ENCODE results near the gene RPA1.
A peak's percentile ranks its signal among the peaks of the same experiment; 100 is the strongest.
"Not testable (repeated sequence)": the region's sequence is repeated elsewhere in the genome, so short reads cannot be mapped to it uniquely, and the experiment has no call there.

RPA1 gene

DNA sequence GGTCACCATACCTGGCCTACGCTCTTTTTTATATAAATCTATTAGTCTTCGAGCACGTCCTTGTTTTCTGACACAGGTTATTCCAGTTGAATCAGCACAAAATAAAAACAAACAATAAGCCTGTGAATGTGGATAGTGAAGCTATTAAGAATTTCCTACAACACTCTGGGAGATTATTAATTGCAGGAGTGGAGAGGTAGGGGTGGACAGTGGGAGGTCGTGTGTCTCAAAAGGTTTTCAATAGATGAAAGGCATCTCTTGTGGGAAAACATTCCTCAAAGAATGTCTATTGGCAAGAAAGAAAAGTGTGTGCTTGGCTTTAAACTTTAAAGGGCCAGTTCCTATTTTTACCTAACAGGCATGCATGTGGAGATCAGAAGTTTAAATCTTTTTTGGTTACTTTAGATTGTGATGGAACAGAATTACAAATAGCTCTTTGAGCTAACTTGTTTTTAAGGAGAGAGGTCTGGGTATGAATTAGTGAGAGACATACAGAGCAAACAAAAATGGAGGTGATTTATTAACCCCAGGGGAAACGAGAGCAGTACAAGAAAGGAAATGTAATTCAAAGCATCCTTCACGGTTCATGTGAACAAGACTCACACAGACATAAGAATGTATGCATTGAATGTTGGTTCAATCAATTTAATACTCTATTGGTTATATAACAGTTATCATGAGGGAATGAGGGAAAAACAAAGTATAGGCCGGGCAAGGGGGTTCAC lies 9.1 kb upstream of the RPA1 start:
- no peak for DNase-seq

DNA sequence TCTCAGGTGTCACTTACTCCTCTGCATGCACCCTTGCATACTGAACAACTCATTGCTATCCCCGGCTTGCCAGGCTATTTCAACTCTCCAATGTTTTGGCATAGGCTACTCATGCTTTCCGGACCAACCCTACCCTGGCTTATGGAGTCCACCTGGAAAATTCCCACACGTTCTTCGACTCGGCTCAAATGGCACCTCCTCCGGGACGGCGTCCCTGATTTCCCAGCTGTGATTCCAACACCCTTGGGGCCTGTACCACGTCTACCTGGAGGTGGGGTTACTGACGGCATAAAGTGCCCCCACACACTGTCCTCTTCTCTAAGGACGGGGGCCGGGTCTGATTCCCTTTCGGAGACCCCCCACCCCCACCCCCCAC lies 601 bp upstream of the RPA1 start:
- peak; percentile 43 for DNase-seq

DNA sequence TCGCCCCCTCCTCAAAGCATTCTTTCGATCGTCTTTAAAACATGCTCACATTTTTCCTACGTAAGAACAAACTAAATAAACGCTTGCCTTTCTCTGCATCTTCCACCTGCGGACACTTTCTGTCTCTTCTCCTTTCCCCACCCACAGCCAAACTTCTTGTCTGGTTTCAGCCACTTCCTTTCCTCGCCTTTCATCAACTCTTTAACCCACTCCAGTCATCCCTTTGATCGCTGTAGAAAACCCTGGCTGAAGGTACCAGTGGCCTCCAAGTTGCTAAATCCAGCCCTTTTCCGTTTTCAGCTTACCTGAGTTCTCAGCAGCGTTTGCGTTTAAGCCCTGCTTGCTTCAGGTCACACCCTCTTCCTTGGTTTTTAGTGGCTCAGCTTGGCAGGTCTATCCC lies 483 bp downstream of the RPA1 start:
- DNase-seq: peak; percentile 34

DNA sequence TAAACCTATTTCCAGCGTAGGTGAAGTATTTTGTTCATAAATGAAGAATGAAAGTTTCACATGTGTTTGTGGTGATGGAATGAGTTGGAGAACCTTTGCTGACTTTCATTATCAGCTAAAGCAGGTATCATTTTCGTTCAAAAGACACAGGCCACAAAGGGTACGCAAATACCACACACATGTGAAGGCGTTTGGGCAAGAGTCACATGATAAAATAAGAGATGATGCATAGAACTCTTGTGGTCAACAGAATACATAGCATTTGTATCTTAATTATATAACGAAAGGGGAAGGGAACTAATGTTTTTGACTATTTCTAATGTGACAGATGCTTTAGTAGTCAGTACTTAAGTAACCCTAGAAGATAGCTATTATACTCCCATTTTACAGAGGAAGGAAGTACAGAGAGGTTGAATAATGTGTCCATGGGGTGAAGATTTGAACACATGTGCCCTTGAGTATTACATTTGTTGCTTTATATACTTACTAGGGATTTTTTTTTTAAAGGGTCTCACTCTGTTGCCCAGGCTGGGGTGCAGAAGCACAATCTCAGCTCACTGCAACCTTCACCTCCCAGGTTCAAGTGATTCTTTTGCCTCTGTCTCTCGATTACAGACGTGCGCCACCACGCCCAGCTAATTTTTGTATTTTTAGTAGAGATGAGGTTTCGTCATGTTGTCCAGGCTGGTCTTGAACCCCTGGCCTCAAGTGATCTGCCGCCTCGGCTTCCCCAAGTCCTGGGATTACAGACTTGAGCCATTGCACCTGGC lies 4.8 kb downstream of the RPA1 start:
- DNase-seq: peak; percentile 40

DNA sequence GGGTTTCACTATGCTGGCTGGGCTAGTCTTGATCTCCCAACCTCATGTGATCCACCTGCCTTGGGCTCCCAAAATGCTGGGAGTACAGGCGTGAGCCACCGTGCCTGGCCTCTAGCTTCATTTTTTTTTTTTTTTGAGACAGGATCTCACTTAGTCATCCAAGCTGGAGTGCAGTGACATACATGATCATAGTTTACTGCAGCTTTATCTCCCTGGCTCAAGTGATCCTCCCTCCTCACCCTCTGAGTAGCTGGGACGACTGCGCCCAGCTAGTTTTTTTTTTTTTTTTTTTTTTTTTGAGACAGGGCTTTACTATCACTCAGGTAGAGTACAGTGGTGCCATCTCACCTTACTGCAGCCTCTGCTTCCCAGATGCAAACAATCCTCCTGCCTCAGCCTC lies 9.7 kb downstream of the RPA1 start:
- no peak for DNase-seq

GRCh38 chr17:1843947-1844346 lies 14.1 kb downstream of the RPA1 start:
- DNase-seq: no peak

DNA sequence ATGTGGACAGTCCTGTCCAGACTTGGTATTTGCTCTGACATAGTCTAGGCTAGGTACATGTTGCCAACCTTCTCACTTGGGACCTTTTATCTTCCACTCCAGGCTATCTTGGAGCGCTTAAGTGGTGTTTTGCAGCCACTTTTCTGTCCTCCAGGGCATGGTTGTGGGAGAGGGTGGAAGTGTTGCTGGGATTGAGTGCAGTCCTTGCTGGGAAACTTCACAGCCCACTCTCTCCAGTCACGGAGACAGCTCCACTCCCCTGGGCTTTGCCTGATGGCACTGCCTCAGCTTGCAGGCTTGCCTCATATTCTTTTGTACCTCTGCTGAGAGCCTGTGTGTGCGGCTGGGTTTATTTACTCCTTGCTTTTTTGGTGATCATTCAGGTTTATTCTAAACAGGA lies 17.4 kb downstream of the RPA1 start:
- DNase-seq: no peak

GRCh38 chr17:1852327-1852726 lies 22.5 kb downstream of the RPA1 start:
- DNase-seq: no peak

DNA sequence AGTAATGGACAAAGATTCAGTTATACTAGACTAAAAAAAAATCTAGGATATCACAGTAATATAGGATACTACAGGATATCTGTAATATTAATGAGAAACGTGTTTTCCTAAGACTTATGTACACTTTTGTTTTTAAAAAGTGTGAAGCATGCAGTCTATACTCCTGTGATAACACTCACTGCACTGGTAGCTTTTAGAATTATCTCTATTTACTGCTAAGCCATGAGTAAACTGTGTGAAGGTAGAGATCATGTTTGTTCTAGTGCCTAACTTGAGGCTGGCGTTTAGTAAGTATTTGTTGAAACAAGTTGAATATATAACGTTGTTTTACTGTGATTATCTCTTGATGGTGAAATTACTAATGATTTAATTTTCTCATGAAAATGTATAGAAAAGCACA lies 23.9 kb downstream of the RPA1 start:
- no peak for DNase-seq

GRCh38 chr17:1856462-1856861 lies 26.7 kb downstream of the RPA1 start:
- not testable (repeated sequence) for DNase-seq

- no peak for DNase-seq
Observed at GRCh38 chr17:1860978-1861377, 31.2 kb downstream of the RPA1 start.

GRCh38 chr17:1861391-1862010 lies 31.7 kb downstream of the RPA1 start:
- DNase-seq: no peak

DNA sequence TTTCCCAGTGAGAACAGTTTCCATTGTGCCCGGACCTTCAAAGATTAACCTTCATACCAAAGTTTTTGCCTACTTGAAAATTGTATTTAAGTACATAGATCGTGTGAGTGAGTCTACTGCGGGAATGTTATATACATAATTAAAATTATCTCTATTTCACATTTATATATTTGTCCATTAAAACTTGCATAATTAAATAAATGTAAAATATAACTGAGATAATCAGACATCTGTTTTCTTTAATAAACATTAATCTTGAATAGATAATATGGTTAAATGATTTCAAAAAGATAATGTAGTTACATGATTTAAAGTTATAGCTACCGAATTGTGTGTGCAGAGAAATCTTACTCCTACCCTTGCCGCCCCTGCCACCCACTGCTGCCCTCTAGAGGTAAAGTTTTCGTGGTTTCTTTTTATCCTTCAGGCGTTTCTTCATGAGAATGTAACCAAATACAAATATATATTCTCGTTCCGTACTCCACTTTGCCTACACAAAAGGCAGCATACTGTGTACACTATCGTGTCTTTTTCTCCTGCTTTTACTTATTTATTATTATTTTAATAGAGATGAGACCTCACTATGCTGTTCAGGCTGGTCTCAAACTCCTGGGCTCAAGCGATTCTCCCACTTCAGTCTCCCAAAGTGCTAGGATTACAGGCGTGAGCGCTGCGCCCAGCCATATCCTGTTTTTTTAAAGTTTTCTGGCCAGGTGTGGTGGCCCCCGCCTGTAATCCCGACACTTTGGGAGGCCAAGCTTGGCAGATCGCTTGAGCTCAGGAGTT lies 35.6 kb downstream of the RPA1 start:
- peak; percentile 56 for DNase-seq

DNA sequence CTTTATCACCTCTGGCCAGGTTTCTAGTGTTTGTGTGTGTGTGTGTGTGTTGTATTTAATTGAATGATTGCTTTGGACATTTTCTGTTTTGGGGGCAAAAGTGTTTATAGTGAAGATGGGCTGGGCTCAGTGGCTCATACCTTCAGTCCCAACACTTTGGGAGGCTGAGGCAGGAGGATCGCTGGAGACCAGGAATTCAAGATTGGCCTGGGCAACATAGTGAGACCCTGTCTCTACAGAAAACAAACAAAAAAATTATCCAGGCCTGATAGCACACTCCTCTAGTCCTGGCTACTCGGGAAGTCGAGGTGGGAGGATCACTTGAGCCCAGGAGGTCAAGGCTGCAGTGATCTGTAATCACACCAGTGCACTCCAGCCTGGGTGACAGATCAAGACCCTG lies 37.5 kb downstream of the RPA1 start:
- no peak for DNase-seq

GRCh38 chr17:1868090-1868489 lies 38.3 kb downstream of the RPA1 start:
- DNase-seq: no peak

DNA sequence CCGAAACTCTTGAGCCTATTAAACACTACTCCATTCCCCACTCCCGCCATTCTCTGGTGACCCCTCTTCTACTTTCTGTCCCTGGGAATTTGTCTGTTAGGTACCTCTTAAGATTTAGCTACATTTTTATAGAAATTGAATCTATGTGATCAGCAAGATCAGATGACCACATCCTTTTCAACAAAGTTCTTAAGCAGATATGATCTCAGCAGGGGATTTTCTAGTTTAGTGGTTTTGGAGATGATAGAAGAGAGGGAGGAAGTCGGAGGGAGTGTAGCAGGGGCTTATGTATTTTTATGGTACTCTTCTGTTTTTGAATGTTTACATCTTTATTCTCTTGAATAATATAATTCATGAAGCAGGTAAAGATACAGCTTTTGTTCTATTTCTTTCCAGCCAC lies 40.8 kb downstream of the RPA1 start:
- no peak for DNase-seq

DNA sequence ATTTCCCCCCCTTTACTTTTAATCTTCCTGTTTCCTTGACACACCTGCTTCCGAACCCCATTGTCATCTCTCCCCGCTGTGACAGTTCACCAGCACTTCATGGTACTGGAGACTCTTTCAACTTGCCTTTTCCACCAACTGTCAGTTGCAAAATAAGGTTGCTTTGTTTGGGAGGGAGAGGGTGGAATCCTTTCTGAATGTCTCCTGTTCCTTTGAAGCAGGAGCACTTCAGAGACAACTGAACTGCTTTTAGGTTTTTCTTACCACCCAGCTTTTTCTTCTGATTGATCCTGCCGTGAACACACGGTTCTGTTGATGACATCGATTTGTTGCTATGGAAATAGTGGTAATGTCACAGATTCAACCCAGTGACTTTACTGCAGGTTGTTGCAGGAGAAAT lies 42.0 kb downstream of the RPA1 start:
- no peak for DNase-seq

DNA sequence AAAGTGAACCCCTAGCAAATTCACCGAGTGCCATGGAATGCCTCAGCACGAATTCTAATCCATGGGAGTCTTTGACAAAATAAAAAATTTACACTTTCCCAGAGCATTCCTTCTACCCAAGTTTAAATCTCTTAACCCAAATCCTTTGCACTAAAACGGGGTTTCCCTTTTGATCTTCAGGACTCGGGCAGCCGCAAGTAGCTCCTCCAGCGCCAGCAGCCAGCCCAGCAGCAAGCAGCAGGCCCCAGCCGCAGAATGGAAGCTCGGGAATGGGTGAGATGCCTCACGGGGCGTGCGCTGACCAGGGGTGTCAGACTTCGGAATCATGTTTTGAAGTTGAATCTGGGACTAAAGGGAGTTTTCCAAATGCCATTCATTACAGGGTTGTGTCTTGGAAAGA lies 42.4 kb downstream of the RPA1 start:
- no peak for DNase-seq

DNA sequence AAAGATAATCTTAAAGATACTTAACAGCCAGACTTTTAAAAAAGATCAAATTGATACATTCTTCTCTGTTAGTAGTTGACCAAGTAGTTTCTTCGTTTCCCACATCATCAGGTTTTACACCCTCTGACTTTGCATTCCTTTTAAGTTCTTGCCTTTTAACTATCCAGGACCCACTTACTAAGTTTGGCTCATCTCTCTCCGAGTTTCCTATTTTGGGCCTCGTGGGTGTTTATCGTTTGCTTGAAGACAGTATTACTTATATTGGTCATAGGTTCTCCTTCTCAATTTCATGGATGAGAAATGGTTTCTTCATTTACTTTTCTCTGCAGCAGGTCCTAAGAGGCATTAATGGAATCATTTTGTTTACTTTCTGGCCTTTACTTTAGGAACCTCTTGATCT lies 43.2 kb downstream of the RPA1 start:
- no peak for DNase-seq

- DNase-seq: no peak
Observed at GRCh38 chr17:1873418-1873817, 43.6 kb downstream of the RPA1 start.

- no peak for DNase-seq
Observed at GRCh38 chr17:1875597-1875996, 45.8 kb downstream of the RPA1 start.

- DNase-seq: no peak
Observed at GRCh38 chr17:1878419-1879121, 48.8 kb downstream of the RPA1 start.
